HEK293 (cell line): ENCODE data around the gene LCE3B.

Source experiments
- CTCF ChIA-PET: fragments of 350-600 bp; formaldehyde crosslinking; extraction: SDS; loops from one replicate; lab custom pipeline; 2021; ENCODE audit warnings: antibody characterized with exemption; lab: Yijun Ruan, JAX
- POLR2A ChIA-PET: fragments of 300-600 bp; formaldehyde crosslinking; extraction: SDS; loops from one replicate; lab custom pipeline; 2020; ENCODE audit warnings: antibody characterized with exemption, inconsistent platforms; lab: Yijun Ruan, JAX
- H3K27ac ChIP-seq: fragments of 200-500 bp; sonication (Bioruptor generic); 2 replicates; pipeline ENCODE4 v1.5.1; 2014; ENCODE audit warnings: low read depth, low read length, control low read depth, inconsistent platforms; ENCODE audit errors: extremely low read depth
- H3K36me3 ChIP-seq, 2 experiments: fragments of 200-500 bp in 1 of 2; sonication (Bioruptor generic) in 1 of 2; 1 replicate in 1 of 2; 2 replicates in 1 of 2; pipeline ENCODE4 v1.5.1; 2014 to 2017; ENCODE audit warnings: inconsistent platforms in 2 of 2, low read length in 2 of 2; ENCODE audit not compliant: control insufficient read depth in 2 of 2, insufficient read depth in 1 of 2
- H3K4me1 ChIP-seq: fragments of 200-500 bp; sonication (Bioruptor generic); 2 replicates; pipeline ENCODE4 v1.5.1; 2014; ENCODE audit warnings: mild to moderate bottlenecking, low read length, inconsistent platforms; ENCODE audit not compliant: control insufficient read depth, insufficient read depth
- H3K4me3 ChIP-seq: 2 replicates; pipeline ENCODE4 v1.5.1; 2011; ENCODE audit warnings: low read depth, mild to moderate bottlenecking, control low read depth, low read length, moderate library complexity
- H3K9me3 ChIP-seq: fragments of 200-500 bp; sonication (Bioruptor generic); 2 replicates; pipeline ENCODE4 v1.5.1; 2014; ENCODE audit warnings: low read depth, low read length, inconsistent platforms; ENCODE audit not compliant: control insufficient read depth, insufficient read depth
- AEBP2 ChIP-seq: fragments of 450-650 bp; formaldehyde crosslinking; IDR thresholded peaks from 2 replicates; pipeline ENCODE4 v1.5.1; 2016; ENCODE audit warnings: missing biosample characterization, missing genetic modification characterization, borderline replicate concordance
- CTCF ChIP-seq: fragments of 450-650 bp; formaldehyde crosslinking; IDR thresholded peaks from 2 replicates; pipeline ENCODE4 v1.5.1; 2016; ENCODE audit warnings: missing biosample characterization, missing genetic modification characterization
- GLIS1 ChIP-seq: fragments of 450-650 bp; formaldehyde crosslinking; IDR thresholded peaks from 2 replicates; pipeline ENCODE4 v1.5.1; 2016; ENCODE audit warnings: missing biosample characterization, missing genetic modification characterization
- IKZF3 ChIP-seq: fragments of 450-650 bp; IDR thresholded peaks from 2 replicates; pipeline ENCODE4 v1.5.0; 2018; ENCODE audit warnings: missing biosample characterization, mild to moderate bottlenecking, missing genetic modification characterization, moderate library complexity
- KLF17 ChIP-seq: fragments of 450-650 bp; formaldehyde crosslinking; IDR thresholded peaks from 2 replicates; pipeline ENCODE4 v1.5.1; 2016; ENCODE audit warnings: missing biosample characterization, missing genetic modification characterization
- KLF7 ChIP-seq: fragments of 450-650 bp; formaldehyde crosslinking; IDR thresholded peaks from 2 replicates; pipeline ENCODE4 v1.5.1; 2016; ENCODE audit warnings: missing biosample characterization, missing genetic modification characterization, borderline replicate concordance
- OVOL3 ChIP-seq: fragments of 450-650 bp; formaldehyde crosslinking; IDR thresholded peaks from 2 replicates; pipeline ENCODE4 v1.5.1; 2016; ENCODE audit warnings: missing biosample characterization, missing genetic modification characterization
- SP7 ChIP-seq: fragments of 450-650 bp; formaldehyde crosslinking; IDR thresholded peaks from 2 replicates; pipeline ENCODE4 v1.5.1; 2016; ENCODE audit warnings: missing biosample characterization, missing genetic modification characterization
- ZNF148 ChIP-seq: fragments of 450-650 bp; formaldehyde crosslinking; IDR thresholded peaks from 2 replicates; pipeline ENCODE4 v1.5.0; 2017; ENCODE audit warnings: missing biosample characterization, missing genetic modification characterization, borderline replicate concordance
- ZNF223 ChIP-seq: fragments of 450-650 bp; formaldehyde crosslinking; IDR thresholded peaks from 2 replicates; pipeline ENCODE4 v1.5.1; 2016; ENCODE audit warnings: missing biosample characterization, missing genetic modification characterization
- ZNF292 ChIP-seq: fragments of 450-650 bp; formaldehyde crosslinking; IDR thresholded peaks from 2 replicates; pipeline ENCODE4 v1.5.1; 2016; ENCODE audit warnings: low read depth, missing biosample characterization, missing genetic modification characterization, borderline replicate concordance
- ZNF335 ChIP-seq: fragments of 450-650 bp; formaldehyde crosslinking; conservative IDR thresholded peaks from 2 replicates; pipeline ENCODE4 v1.5.1; 2016; ENCODE audit warnings: missing biosample characterization, missing genetic modification characterization
- ZNF341 ChIP-seq: fragments of 450-650 bp; formaldehyde crosslinking; IDR thresholded peaks from 2 replicates; pipeline ENCODE4; 2016; ENCODE audit warnings: low read depth, missing biosample characterization, missing genetic modification characterization
- ZNF37A ChIP-seq: fragments of 450-650 bp; IDR thresholded peaks from 2 replicates; pipeline ENCODE4 v1.5.1; 2018; ENCODE audit warnings: missing biosample characterization, missing genetic modification characterization
- ZNF449 ChIP-seq: fragments of 450-650 bp; formaldehyde crosslinking; IDR thresholded peaks from 2 replicates; pipeline ENCODE4 v1.5.1; 2017; ENCODE audit warnings: missing biosample characterization, mild to moderate bottlenecking, missing genetic modification characterization, moderate library complexity
- ZNF48 ChIP-seq: fragments of 450-650 bp; formaldehyde crosslinking; IDR thresholded peaks from 2 replicates; pipeline ENCODE4 v1.5.1; 2016; ENCODE audit warnings: missing biosample characterization, missing genetic modification characterization
- ZNF585B ChIP-seq: fragments of 450-650 bp; formaldehyde crosslinking; IDR thresholded peaks from 2 replicates; pipeline ENCODE4 v1.5.1; 2016; ENCODE audit warnings: missing biosample characterization, missing genetic modification characterization
- ZNF600 ChIP-seq: fragments of 450-650 bp; formaldehyde crosslinking; IDR thresholded peaks from 2 replicates; pipeline ENCODE4 v1.5.1; 2016; ENCODE audit warnings: missing biosample characterization, missing genetic modification characterization
- ZNF621 ChIP-seq: fragments of 450-650 bp; formaldehyde crosslinking; IDR thresholded peaks from 2 replicates; pipeline ENCODE4 v1.5.1; 2017; ENCODE audit warnings: missing biosample characterization, missing genetic modification characterization
- ZNF677 ChIP-seq: fragments of 450-650 bp; IDR thresholded peaks from 2 replicates; pipeline ENCODE4 v1.5.0; 2018; ENCODE audit warnings: missing biosample characterization, mild to moderate bottlenecking, missing genetic modification characterization, moderate library complexity
- ZNF837 ChIP-seq: fragments of 450-650 bp; formaldehyde crosslinking; IDR thresholded peaks from 2 replicates; pipeline ENCODE4 v1.5.1; 2016; ENCODE audit warnings: missing biosample characterization, missing genetic modification characterization

The LCE3B gene

GRCh38 chr1:152596986-152597385 lies 16.6 kb upstream of the LCE3B start:
- Histone ChIP-seq H3K36me3 (no peaks in the 10 kb centered on the region), H3K4me1 (no peaks in the 10 kb centered on the region), H3K4me3 (no peak overlapping the region), H3K9me3 (no peaks in the 10 kb centered on the region), H3K27ac (no peak overlapping the region)
- ChIA-PET POLR2A (no interaction called here), CTCF (no interaction called here)
- TF ChIP-seq IKZF3, result no peak
- no peak for TF ChIP-seq KLF7 (tag by site-specific recombination)
- no peak for TF ChIP-seq CTCF (tag by site-specific recombination)
- no peak for TF ChIP-seq ZNF223 (tag by site-specific recombination)
- TF ChIP-seq ZNF48, result no peak
- TF ChIP-seq ZNF335 (tag by site-specific recombination), result no peak
- no peak for TF ChIP-seq KLF17
- TF ChIP-seq OVOL3 (tag by site-specific recombination), result no peak
- TF ChIP-seq ZNF148 (tag by site-specific recombination), result no peak
- TF ChIP-seq AEBP2 (tag by site-specific recombination), result no peak
- no peak for TF ChIP-seq ZNF837
- TF ChIP-seq ZNF37A, result no peak
- TF ChIP-seq ZNF292 (tag by site-specific recombination), result no peak
- TF ChIP-seq ZNF341 (tag by site-specific recombination), result no peak
- no peak for TF ChIP-seq GLIS1 (tag by site-specific recombination)
- no peak for TF ChIP-seq ZNF677 (tag by site-specific recombination)
- TF ChIP-seq ZNF621 (tag by site-specific recombination), result no peak
- no peak for TF ChIP-seq ZNF585B (tag by site-specific recombination)
- TF ChIP-seq SP7 (tag by site-specific recombination), result no peak

GRCh38 chr1:152599934-152600333 lies 13.7 kb upstream of the LCE3B start, which contains the start of gene LCE3C:
TSS of gene LCE3C (plus strand) at chr1:152600234. CDS start at chr1:152600732, 498 bp downstream.
- Histone ChIP-seq H3K4me3 (no peak within 1 kb of the TSS), H3K27ac (no peak within 1 kb of the TSS), H3K4me1 (no peaks in the 10 kb centered on the region), H3K9me3 (no peaks in the 10 kb centered on the region), H3K36me3 (no peaks in the 10 kb centered on the region)
- POLR2A ChIA-PET, result no interaction called here
- CTCF ChIA-PET, result no interaction called here
- TF ChIP-seq ZNF600 (no peak), ZNF449 (tag by site-specific recombination) (no peak)
